GM18507 (cell line): ENCODE results near the gene MMP8.

Experiments used
- DNase-seq: peaks from one replicate; pipeline ENCODE4 v3.0.0; 2011; ENCODE audit warnings: low read depth; ENCODE audit not compliant: insufficient read length; ENCODE audit errors: extremely low spot score
- FAIRE-seq: peaks from 2 replicates; lab custom pipeline; 2011; peaks lifted over from hg19 to GRCh38; lab: Jason Lieb, UNC

MMP8 gene

DNA sequence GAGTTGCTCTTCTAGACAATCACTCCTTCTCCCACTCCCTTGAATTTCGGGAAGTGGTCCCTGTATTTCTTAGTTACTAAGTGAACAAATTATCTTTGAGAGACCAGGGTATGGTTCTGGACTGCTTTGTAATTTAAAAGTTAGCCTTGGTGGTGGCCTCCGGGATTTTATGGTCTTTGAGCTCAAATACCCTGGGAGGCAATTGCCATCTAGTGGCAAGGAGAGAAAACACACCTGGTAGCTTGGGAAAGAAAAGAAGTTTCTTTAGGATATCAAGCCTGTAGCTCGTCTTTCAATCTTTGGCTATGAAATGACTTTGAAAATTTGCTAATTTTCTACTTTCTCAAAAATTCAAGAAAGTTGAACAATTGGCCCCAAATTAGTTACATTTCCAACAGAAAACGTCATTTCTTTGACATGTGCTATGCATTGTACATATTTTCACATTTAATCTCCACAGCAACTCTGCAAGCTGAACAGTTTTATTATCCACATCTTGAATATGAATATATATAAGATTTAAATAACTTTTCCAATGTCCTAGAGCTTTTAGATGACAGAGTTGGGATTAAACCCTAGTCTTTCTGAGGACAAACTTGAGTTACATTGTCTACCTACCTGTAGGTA, 58.3 kb downstream of the MMP8 start:
- peak; percentile 56 for FAIRE-seq
- peak; percentile 11 for DNase-seq

DNA sequence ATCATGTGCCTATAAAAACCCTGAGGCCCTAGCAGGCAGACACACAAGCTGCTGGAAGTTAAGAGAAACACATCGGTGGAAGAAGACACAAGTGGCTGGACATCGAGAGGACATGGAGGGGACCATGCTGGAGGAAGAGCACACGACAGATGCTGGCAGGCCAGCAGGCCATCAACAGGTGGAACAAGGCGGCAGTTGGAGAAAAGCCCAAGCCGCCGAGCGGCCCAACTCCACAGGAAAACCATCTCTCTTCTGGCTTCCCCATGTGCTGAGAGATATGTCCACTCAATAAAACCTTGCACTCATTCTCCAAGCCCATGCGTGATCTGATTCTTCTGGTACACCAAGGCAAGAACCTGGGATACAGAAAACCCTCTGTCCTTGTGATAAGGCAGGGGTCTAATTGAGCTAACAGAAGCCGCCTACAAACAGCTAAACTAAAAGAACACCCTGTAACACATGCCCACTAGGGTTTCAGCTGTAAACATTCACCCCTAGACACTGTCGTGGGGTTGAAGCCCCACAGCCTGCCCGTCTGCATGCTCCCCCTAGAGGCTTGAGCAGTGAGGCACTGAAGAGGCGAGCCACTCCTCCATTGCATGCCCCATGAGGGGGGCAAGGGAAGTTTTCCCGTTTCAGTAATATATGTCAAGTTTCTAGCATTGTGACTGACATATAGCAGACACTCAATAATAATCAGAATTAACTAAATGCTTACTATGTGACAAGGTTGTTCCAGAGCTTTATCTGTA, 60.6 kb downstream of the MMP8 start:
- DNase-seq (no peak), FAIRE-seq (no peak)

DNA sequence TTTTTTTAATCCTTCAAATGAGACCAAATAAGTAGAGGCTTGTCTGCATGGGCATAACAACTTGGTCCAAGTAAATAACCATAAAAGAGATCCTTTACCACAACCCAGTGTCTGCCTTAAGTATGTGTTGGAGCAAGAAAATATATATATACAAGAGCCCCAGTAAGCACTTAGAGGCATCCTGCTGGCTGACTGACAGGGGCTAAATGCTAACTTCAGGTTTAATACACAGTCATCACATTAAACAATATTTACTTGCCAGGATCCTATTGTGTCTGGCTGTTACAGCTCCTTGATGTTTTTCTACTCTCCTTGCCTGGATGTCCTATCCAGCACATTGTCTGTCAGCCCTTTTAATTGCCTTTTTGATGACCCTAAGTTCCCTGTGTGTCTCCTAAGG, 62.1 kb downstream of the MMP8 start:
- FAIRE-seq (no peak), DNase-seq (no peak)
